IPS-18a (cell line): Measurements from ENCODE around the gene CDH12.
"Not testable (repeated sequence)": the region's sequence is repeated elsewhere in the genome, so short reads cannot be mapped to it uniquely, and the experiment has no call there.

Source experiments
- H3K27ac ChIP-seq: one replicate; pipeline ENCODE4 v1.5.1; 2013; ENCODE audit warnings: low read length
- H3K27me3 ChIP-seq: one replicate; pipeline ENCODE4 v1.6.1; 2013; ENCODE audit warnings: mild to moderate bottlenecking, low read length; ENCODE audit not compliant: control insufficient read depth, insufficient read depth
- H3K36me3 ChIP-seq: one replicate; pipeline ENCODE4 v1.6.1; 2013; ENCODE audit warnings: low read depth, low read length; ENCODE audit not compliant: control insufficient read depth
- H3K4me1 ChIP-seq: one replicate; pipeline ENCODE4 v1.6.1; 2013; ENCODE audit warnings: low read depth, low read length; ENCODE audit not compliant: control insufficient read depth
- H3K4me3 ChIP-seq: one replicate; pipeline ENCODE4 v1.5.1; 2013; ENCODE audit warnings: low read length
- H3K9ac ChIP-seq: one replicate; pipeline ENCODE4 v1.6.1; 2013; ENCODE audit warnings: mild to moderate bottlenecking, low read length, moderate library complexity
- H3K9me3 ChIP-seq: one replicate; pipeline ENCODE4 v1.6.1; 2013; ENCODE audit warnings: low read depth, low read length; ENCODE audit not compliant: control insufficient read depth

Gene CDH12

DNA sequence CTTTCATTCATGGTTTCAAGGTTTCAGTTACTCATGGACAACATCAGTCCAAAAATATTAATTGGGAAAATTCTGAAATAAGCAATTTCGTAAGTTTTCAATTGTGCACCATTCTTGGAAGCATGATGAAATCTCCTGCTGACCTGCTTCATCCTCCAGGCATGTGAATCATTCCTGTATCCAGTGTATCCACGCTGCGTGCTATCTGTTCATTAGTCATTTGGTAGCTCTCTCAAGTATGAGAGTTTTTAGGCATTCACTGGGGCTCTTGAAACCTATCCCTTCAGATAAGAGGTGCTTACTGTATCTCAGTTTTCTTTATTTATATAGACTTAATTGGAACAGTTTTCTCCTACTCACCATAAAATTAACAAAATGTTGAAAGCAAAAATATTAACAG is 293.0 kb downstream of the CDH12 start:
- Histone ChIP-seq H3K27ac (no peak overlapping the region), H3K27me3 (no peaks in the 10 kb centered on the region)

DNA sequence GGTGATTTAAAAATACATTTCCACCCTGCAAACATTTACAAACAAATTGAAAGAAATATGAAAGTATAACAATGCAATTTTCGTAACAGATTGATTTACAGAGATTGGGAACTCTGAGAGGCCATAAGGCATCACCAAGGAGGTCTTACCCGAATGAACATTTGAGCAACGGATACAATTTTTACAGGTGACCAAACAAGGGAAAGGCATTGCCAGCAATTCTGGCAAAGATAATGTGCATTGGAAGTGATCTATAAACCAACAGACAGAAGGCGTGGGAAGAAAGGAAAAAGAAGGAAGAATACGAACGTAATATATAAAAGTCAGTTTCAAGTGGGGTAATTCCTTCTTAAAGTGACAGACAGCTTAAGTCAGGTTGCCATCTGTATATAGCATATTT is 295.9 kb downstream of the CDH12 start:
- H3K4me1 ChIP-seq = no peaks in the 10 kb centered on the region
- no peaks in the 10 kb centered on the region for H3K27me3 ChIP-seq
- H3K4me3 ChIP-seq = no peak overlapping the region
- no peak overlapping the region for H3K27ac ChIP-seq
- no peaks in the 10 kb centered on the region for H3K9me3 ChIP-seq
- H3K36me3 ChIP-seq = no peaks in the 10 kb centered on the region
- no peak overlapping the region for H3K9ac ChIP-seq

More for the DNA sequence above, 293.0 kb downstream of the CDH12 start:
- Histone ChIP-seq H3K36me3 (no peaks in the 10 kb centered on the region), H3K9ac (no peak overlapping the region), H3K4me3 (no peak overlapping the region), H3K4me1 (no peaks in the 10 kb centered on the region), H3K9me3 (no peaks in the 10 kb centered on the region)

- Histone ChIP-seq H3K27me3 (no peaks in the 10 kb centered on the region), H3K4me3 (no peak overlapping the region), H3K4me1 (no peaks in the 10 kb centered on the region), H3K36me3 (no peaks in the 10 kb centered on the region), H3K9ac (no peak overlapping the region), H3K27ac (no peak overlapping the region), H3K9me3 (no peaks in the 10 kb centered on the region)
Observed at GRCh38 chr5:22554475-22554874, 298.7 kb downstream of the CDH12 start.

DNA sequence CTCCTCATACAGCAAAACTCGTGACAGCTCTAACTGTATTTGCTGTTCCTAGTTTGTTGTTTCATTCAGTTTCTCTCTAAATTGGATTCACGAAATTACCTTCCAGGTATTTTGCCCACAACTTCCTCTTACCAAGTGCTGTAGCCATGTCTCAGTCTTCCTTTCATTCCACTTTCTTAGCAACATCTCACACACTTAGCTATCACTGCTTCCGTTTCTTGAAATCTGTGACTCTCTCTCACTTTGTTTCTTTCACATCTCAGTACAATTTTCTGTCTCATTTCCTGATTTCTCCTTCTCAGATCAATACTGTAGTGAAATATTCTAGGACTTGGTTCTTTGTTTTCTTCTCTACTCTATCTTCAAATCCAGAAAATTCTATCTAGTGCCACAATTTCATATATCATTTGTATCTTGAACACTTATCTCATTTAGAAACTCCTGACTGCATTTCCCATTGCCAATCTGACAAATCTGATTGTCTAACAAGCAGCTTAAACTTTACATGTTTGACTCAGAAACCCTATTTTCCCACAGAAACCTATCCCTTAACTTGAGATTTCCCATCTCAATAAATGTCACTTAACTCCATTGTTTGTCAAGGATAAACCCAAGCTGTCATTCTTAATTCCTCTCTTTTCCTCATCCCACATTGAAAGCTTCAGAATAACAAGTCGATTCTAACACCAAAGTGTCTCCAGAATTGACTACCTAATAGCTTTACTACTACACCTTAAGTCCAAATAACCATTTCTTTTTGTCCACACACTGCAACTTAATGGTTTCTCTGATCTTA is 303.1 kb downstream of the CDH12 start:
- Histone ChIP-seq H3K4me1 (no peaks in the 10 kb centered on the region), H3K27ac (no peak overlapping the region), H3K4me3 (no peak overlapping the region), H3K9me3 (no peaks in the 10 kb centered on the region), H3K9ac (no peak overlapping the region), H3K36me3 (no peaks in the 10 kb centered on the region), H3K27me3 (no peaks in the 10 kb centered on the region)

DNA sequence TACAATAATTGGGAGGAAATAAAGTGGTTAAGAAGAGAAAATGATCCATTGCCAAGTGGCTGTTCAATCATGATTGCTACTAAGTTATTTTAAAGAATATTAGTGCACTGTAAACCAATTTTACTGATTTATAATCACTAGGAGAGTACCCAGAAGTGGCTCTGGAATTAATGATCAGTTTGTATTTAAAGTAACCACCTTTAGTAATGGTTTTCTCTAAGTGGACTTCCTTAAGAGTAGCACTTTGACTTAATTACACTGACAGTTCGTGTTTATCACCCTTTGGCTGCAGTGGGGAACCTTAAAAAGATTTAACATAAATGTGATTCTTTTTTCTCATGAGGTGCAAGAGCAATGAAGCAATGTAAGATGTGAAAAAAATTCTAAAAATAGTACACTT is 310.8 kb downstream of the CDH12 start:
- no peaks in the 10 kb centered on the region for H3K4me1 ChIP-seq
- no peaks in the 10 kb centered on the region for H3K36me3 ChIP-seq
- H3K9ac ChIP-seq = no peak overlapping the region
- H3K4me3 ChIP-seq = no peak overlapping the region
- no peak overlapping the region for H3K27ac ChIP-seq
- H3K27me3 ChIP-seq = no peaks in the 10 kb centered on the region
- peaks cover 5% of the 10 kb centered on the region for H3K9me3 ChIP-seq

GRCh38 chr5:22541037-22541436 is 312.1 kb downstream of the CDH12 start:
- Histone ChIP-seq H3K27ac (no peak overlapping the region), H3K9me3 (peaks cover 5% of the 10 kb centered on the region), H3K27me3 (no peaks in the 10 kb centered on the region), H3K4me3 (no peak overlapping the region), H3K4me1 (no peaks in the 10 kb centered on the region), H3K36me3 (no peaks in the 10 kb centered on the region), H3K9ac (no peak overlapping the region)

- Histone ChIP-seq H3K9ac (no peak overlapping the region), H3K27ac (no peak overlapping the region), H3K4me1 (no peaks in the 10 kb centered on the region), H3K27me3 (no peaks in the 10 kb centered on the region), H3K9me3 (peaks cover 5% of the 10 kb centered on the region), H3K36me3 (no peaks in the 10 kb centered on the region), H3K4me3 (no peak overlapping the region)
Observed at GRCh38 chr5:22539762-22540161, 313.4 kb downstream of the CDH12 start.

DNA sequence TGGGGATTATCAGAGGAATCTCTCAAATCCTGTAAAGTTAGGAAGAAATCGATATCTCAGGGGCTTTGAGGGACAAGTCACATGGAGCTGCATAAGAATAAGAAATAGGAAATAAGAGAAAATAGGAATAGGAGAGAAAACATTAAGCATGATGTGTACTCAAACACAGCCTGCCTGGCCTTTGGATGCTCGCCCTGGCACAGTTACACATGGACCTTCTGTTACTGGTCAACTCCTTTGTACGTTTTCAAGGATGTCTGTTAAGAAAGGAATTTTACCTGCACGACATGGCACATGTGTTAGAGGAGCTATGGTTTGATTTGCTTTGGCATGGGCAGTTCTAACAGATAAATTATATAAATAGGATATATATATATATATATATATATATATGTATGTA is 321.2 kb downstream of the CDH12 start:
- Histone ChIP-seq H3K27me3 (no peaks in the 10 kb centered on the region), H3K4me3 (no peak overlapping the region), H3K4me1 (no peaks in the 10 kb centered on the region), H3K36me3 (no peaks in the 10 kb centered on the region), H3K9me3 (no peaks in the 10 kb centered on the region), H3K9ac (no peak overlapping the region), H3K27ac (no peak overlapping the region)

DNA sequence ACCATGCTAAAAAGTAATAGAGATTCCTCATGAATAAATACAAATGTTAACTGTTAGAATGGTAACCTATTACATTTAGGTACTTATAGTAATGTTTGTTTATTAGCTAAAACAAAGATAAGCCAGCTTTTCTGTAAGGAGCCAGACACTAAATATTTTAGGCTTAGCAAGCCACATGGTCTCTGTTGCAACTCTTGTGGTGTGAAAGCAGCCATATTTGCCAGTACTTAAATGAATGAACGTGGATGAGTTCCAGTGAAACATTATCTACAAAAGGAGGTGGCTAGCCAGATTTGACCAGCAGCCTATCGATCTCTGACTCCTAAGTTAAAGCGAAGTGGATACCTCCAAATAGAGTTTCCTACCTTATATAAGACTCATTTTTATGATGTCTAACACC is 331.6 kb downstream of the CDH12 start:
- H3K4me3 ChIP-seq = no peak overlapping the region
- no peaks in the 10 kb centered on the region for H3K27me3 ChIP-seq
- H3K27ac ChIP-seq = no peak overlapping the region
- no peaks in the 10 kb centered on the region for H3K9me3 ChIP-seq
- H3K4me1 ChIP-seq = no peaks in the 10 kb centered on the region
- H3K9ac ChIP-seq = no peak overlapping the region
- H3K36me3 ChIP-seq = no peaks in the 10 kb centered on the region

GRCh38 chr5:22516497-22516896 is 336.6 kb downstream of the CDH12 start:
- not testable (repeated sequence) for H3K27ac ChIP-seq, H3K36me3 ChIP-seq, H3K9me3 ChIP-seq, H3K27me3 ChIP-seq, H3K4me3 ChIP-seq, H3K4me1 ChIP-seq, H3K9ac ChIP-seq

DNA sequence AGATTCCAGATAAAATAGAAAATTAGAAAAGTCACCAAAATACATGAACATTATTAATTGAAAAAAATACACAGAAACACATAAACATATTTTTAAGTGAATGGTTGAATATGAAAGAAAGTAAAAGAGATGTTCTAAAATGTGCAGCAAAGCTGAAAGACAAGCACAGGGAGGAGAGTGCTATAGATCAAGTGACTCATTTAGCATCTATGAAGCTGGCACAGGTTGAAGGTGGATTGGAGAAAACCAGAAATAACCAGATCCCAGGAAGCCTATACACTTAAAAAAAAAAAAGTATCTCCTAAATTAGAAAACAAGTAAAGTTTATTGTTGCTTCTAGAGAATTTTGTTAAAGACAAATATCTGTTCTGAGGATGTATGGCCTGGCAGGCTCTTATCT is 338.9 kb downstream of the CDH12 start:
- Histone ChIP-seq H3K4me3 (no peak overlapping the region), H3K36me3 (no peaks in the 10 kb centered on the region), H3K27me3 (no peaks in the 10 kb centered on the region), H3K27ac (no peak overlapping the region), H3K9me3 (no peaks in the 10 kb centered on the region), H3K4me1 (no peaks in the 10 kb centered on the region), H3K9ac (no peak overlapping the region)

DNA sequence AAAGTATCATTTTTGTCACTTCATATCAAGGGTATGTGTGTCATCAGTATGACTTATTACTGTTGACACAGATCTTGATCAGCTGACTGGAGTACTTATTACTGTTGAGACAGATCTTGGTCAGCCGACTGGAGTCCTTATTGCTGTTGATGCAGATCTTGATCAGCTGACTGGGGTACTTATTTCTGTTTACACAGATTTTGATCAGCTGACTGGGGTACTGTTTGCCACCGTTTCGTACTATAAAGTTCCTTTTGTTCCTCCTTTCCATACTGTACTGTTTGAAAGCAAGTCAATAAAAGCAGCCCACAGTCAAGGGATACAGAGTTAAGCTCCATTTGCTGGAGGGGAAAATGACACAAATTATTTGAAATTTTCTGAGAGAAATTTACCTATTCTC is 347.3 kb downstream of the CDH12 start:
- no peak overlapping the region for H3K27ac ChIP-seq
- no peaks in the 10 kb centered on the region for H3K9me3 ChIP-seq
- no peak overlapping the region for H3K4me3 ChIP-seq
- H3K4me1 ChIP-seq = no peaks in the 10 kb centered on the region
- H3K9ac ChIP-seq = no peak overlapping the region
- no peaks in the 10 kb centered on the region for H3K27me3 ChIP-seq
- H3K36me3 ChIP-seq = no peaks in the 10 kb centered on the region
